ENCODE data around the gene KCNK13.
"Not testable (repeated sequence)": the region's sequence is repeated elsewhere in the genome, so short reads cannot be mapped to it uniquely, and the experiment has no call there.

KCNK13 gene

DNA sequence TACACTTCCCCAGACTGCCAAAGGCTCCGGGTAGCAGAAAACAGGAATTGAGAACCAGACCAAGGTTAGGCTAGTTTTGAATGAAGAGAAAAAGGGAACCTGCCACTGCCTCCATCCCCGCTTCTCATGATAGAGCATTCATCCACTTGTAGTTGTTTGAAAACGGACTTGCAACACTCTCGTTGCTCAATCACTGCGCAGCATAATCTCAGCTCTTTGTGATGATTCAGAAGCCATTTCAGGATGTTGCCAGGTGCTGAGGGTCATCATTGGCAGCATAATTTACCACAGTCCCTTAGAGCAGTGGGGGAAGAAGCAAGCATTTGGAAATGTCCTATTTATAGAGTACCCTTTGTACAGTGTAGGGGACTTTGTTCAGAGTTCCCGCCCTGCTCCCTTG is 25.6 kb downstream of the KCNK13 start:
- in situ Hi-C loops (cut with MboI; ENCODE audit: low sequenced_read_pairs, unreplicated experiment): no loop called here
- TF ChIP-seq, protein P1, sequence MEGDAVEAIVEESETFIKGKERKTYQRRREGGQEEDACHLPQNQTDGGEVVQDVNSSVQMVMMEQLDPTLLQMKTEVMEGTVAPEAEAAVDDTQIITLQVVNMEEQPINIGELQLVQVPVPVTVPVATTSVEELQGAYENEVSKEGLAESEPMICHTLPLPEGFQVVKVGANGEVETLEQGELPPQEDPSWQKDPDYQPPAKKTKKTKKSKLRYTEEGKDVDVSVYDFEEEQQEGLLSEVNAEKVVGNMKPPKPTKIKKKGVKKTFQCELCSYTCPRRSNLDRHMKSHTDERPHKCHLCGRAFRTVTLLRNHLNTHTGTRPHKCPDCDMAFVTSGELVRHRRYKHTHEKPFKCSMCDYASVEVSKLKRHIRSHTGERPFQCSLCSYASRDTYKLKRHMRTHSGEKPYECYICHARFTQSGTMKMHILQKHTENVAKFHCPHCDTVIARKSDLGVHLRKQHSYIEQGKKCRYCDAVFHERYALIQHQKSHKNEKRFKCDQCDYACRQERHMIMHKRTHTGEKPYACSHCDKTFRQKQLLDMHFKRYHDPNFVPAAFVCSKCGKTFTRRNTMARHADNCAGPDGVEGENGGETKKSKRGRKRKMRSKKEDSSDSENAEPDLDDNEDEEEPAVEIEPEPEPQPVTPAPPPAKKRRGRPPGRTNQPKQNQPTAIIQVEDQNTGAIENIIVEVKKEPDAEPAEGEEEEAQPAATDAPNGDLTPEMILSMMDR (IDR thresholded peaks at IDR 0.05; ENCODE audit: borderline replicate concordance, control extremely low read depth, extremely low read depth, insufficient read depth, missing control alignments): no peak
- DNase-seq (ENCODE audit: low spot score): no peak

DNA sequence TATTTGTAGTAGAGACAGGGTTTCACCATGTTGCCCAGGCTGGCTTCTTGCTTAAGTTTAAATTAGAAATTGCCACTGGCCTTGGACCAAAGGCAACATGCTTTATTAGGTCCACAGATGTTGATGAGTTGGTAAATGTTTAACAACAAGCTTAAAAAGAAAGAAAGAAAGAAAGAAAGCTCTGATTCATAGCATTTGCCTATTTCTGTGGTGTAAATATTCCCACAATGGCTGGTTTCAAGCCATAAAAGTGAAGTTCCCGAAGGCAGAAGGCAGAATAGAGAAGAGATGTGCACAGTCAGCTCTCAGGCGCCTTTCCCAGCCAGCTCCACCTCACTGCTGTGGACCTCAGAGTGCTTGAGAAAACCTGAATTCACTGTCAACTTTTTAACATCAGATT is 26.4 kb downstream of the KCNK13 start:
- no peak for DNase-seq (ENCODE audit: low spot score)
- TF ChIP-seq, protein P1 (IDR thresholded peaks at IDR 0.05; ENCODE audit: borderline replicate concordance, control extremely low read depth, extremely low read depth, insufficient read depth, missing control alignments): no peak
- in situ Hi-C loops (cut with MboI; ENCODE audit: low sequenced_read_pairs, unreplicated experiment): no loop called here

DNA sequence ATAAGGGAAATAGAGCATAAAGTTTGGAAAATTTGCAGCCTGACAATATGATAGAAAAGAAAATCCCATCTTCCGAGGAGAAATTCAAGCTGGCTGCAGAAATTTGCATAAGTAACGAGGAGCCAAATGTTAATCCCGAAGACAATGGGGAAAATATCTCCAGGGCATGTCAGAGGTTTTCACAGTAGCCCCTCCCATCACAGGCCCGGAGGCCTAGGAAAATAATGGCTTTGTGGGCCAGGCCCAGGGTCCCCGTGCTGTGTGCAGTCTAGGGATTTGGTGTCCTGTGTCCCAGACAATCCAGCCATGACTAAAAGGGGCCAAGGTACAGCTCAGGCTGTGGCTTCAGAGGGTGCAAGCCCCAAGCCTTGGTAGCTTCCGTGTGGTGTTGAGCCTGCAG is 27.7 kb downstream of the KCNK13 start:
- DNase-seq (ENCODE audit: low spot score); in situ Hi-C loops (cut with MboI; ENCODE audit: low sequenced_read_pairs, unreplicated experiment): not testable (repeated sequence)

DNA sequence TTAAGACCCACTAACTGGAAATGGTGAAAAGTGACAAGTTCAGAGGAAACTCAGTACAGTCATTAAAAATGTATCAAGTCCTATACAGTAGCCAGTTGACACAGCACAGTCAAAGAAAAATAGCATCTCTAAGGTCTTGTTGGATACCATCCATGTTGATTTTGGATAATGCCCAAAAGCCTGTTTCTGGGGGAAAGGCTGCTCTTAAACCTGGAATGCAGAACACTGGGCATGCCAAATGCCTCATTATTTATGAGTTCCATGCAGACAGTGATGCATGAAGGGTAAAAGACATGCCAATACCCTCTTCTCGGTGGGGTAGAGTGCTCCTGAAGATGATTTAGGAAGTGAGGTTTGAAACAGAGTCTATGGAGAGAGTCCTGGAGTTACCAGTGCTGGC is 29.6 kb downstream of the KCNK13 start:
- in situ Hi-C loops (cut with MboI; ENCODE audit: low sequenced_read_pairs, unreplicated experiment): no loop called here
- TF ChIP-seq, protein P1 (IDR thresholded peaks at IDR 0.05; ENCODE audit: borderline replicate concordance, control extremely low read depth, extremely low read depth, insufficient read depth, missing control alignments): no peak
- no peak for DNase-seq (ENCODE audit: low spot score)

DNA sequence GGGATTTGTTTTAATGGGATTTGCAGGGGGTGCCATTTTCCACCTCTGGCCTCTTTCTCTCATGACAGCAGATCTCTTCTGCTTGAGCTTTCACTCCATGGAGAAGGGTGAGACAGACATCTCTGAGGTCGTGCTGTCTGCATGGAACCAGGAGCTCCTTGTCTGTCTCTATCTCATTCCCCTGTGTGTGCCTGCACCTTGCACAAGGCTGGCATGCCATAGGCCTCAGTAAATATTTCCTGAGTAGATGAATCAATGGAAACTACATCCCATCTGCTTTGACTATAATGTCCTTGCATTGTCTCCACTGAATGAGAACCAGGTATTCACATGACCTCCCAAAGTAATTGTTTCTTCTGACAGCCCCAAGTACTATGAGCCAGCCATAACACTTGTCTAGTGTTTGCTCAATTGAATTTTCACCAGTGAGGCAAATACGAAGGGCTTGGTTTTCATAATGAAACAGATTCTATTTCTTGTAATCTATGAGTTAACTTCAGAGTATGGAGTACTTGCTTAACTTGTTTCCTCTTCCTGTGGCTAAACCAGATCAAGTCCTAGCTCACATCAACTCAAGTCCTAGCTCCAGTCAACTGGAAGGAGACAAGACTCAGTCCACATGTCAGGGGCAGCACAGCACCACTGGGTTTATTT is 32.3 kb downstream of the KCNK13 start:
- in situ Hi-C loops (cut with MboI; ENCODE audit: low sequenced_read_pairs, unreplicated experiment): no loop called here
- no peak for DNase-seq (ENCODE audit: low spot score)
- TF ChIP-seq, protein P1 (IDR thresholded peaks at IDR 0.05; ENCODE audit: borderline replicate concordance, control extremely low read depth, extremely low read depth, insufficient read depth, missing control alignments): no peak

DNA sequence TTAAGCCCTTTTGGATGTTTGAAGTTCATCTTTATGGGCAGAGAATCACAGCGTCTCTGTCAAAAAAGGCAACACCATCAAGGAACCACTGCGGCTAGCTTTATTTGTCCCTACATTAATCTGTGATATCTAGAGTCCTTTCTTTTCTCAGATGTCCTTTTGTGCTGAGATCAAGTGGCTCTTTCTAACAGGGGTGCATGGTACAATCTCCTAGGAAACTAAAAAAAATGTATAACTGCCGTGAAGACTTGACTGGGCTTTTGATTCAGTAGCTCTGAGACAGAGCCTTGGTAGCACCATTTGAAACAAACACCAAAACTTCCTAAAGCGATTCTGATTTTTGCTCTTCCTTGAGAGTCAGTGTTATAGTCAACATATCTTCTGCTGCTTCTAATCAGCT is 33.3 kb downstream of the KCNK13 start:
- in situ Hi-C loops (cut with MboI; ENCODE audit: low sequenced_read_pairs, unreplicated experiment): no loop called here
- TF ChIP-seq, protein P1 (IDR thresholded peaks at IDR 0.05; ENCODE audit: borderline replicate concordance, control extremely low read depth, extremely low read depth, insufficient read depth, missing control alignments): no peak
- DNase-seq (ENCODE audit: low spot score): no peak

DNA sequence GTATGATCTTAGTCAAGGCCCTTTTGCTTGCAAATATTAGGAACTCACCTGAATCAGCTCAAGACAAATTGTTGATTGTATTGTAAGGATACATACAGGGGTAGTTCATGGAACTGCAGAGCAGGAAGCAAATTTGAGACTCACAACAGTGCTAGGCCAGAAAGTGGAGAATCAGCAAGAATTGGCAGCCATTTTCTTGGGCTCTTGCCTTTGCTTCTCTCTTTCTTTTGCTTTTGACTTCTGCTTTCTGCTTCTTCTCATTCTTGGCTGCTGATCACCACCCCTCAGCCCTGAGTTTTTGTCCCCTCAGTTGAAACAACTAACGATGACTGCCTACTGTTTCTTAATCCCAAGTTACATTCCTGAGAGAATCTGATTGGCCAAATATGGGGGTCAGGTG is 34.8 kb downstream of the KCNK13 start:
- DNase-seq (ENCODE audit: low spot score): no peak
- TF ChIP-seq, protein P1 (IDR thresholded peaks at IDR 0.05; ENCODE audit: borderline replicate concordance, control extremely low read depth, extremely low read depth, insufficient read depth, missing control alignments): no peak
- in situ Hi-C loops (cut with MboI; ENCODE audit: low sequenced_read_pairs, unreplicated experiment): no loop called here
